ENCODE measurements around the gene FDCSP. TPM values are rescaled to one million over a fixed set of nuclear protein-coding genes. Genes with fewer than 3 reads are reported as not detected.

FDCSP gene
- polyA plus RNA-seq, 1 donor from 2014 or later: not detected

GRCh38 chr4:70178075-70178660 lies 47.8 kb upstream of the FDCSP start:
- H3K9me2 ChIP-seq (ENCODE audit: insufficient read depth, low read length): no peaks in the 10 kb centered on the region
- H4K20me1 ChIP-seq (ENCODE audit: insufficient read depth): no peaks in the 10 kb centered on the region
- TF ChIP-seq CTCF (IDR thresholded peaks at IDR 0.05; ENCODE audit: poor library complexity, severe bottlenecking) (no peak), REST (IDR thresholded peaks at IDR 0.05; ENCODE audit: borderline replicate concordance) (no peak), EZH2 (IDR thresholded peaks at IDR 0.05; ENCODE audit: borderline replicate concordance, insufficient read depth, low read length, poor library complexity, severe bottlenecking) (no peak), RAD21 (conservative IDR thresholded peaks at IDR 0.05) (no peak), POLR2AphosphoS5 (IDR thresholded peaks at IDR 0.05) (no peak), MXI1 (conservative IDR thresholded peaks at IDR 0.05; ENCODE audit: poor library complexity, severe bottlenecking) (no peak), TAF1 (IDR thresholded peaks at IDR 0.05; ENCODE audit: low read depth) (no peak), EP300 (conservative IDR thresholded peaks at IDR 0.05; ENCODE audit: poor library complexity, severe bottlenecking) (no peak)
- H3K9ac ChIP-seq (ENCODE audit: low read length): no peak overlapping the region
- no peaks in the 10 kb centered on the region for H3K27me3 ChIP-seq (ENCODE audit: insufficient read depth, low read depth, low read length)
- H3F3A ChIP-seq (ENCODE audit: insufficient read depth, low read length, poor library complexity, severe bottlenecking): no peaks in the 10 kb centered on the region
- H3K4me3 ChIP-seq (ENCODE audit: low read length): no peak overlapping the region
- H3K79me2 ChIP-seq (replicated peaks; ENCODE audit: insufficient read depth, low read length): no peaks in the 10 kb centered on the region
- H3K27ac ChIP-seq (ENCODE audit: low read length): no peak overlapping the region
- H2AFZ ChIP-seq (ENCODE audit: low read depth, low read length): no peak overlapping the region
- no peak overlapping the region for H3K4me2 ChIP-seq (ENCODE audit: low read length)
- H3K36me3 ChIP-seq (ENCODE audit: insufficient read depth, low read length): no peaks in the 10 kb centered on the region
- H3K9me3 ChIP-seq (ENCODE audit: low read length): no peaks in the 10 kb centered on the region

- no peaks in the 10 kb centered on the region for H3K27me3 ChIP-seq (ENCODE audit: insufficient read depth, low read depth, low read length)
- no peaks in the 10 kb centered on the region for H3K9me2 ChIP-seq (ENCODE audit: insufficient read depth, low read length)
- H2AFZ ChIP-seq (ENCODE audit: low read depth, low read length): no peak overlapping the region
- H3K27ac ChIP-seq (ENCODE audit: low read length): no peak overlapping the region
- H4K20me1 ChIP-seq (ENCODE audit: insufficient read depth): no peaks in the 10 kb centered on the region
- no peaks in the 10 kb centered on the region for H3F3A ChIP-seq (ENCODE audit: insufficient read depth, low read length, poor library complexity, severe bottlenecking)
- H3K4me2 ChIP-seq (ENCODE audit: low read length): no peak overlapping the region
- no peaks in the 10 kb centered on the region for H3K36me3 ChIP-seq (ENCODE audit: insufficient read depth, low read length)
- no peak overlapping the region for H3K4me3 ChIP-seq (ENCODE audit: low read length)
- H3K9ac ChIP-seq (ENCODE audit: low read length): no peak overlapping the region
- no peaks in the 10 kb centered on the region for H3K9me3 ChIP-seq (ENCODE audit: low read length)
- no peaks in the 10 kb centered on the region for H3K79me2 ChIP-seq (replicated peaks; ENCODE audit: insufficient read depth, low read length)
- TF ChIP-seq MXI1 (conservative IDR thresholded peaks at IDR 0.05; ENCODE audit: poor library complexity, severe bottlenecking) (no peak), RAD21 (conservative IDR thresholded peaks at IDR 0.05) (no peak), TAF1 (IDR thresholded peaks at IDR 0.05; ENCODE audit: low read depth) (no peak), REST (IDR thresholded peaks at IDR 0.05; ENCODE audit: borderline replicate concordance) (no peak), EZH2 (IDR thresholded peaks at IDR 0.05; ENCODE audit: borderline replicate concordance, insufficient read depth, low read length, poor library complexity, severe bottlenecking) (no peak), POLR2AphosphoS5 (IDR thresholded peaks at IDR 0.05) (no peak), EP300 (conservative IDR thresholded peaks at IDR 0.05; ENCODE audit: poor library complexity, severe bottlenecking) (no peak), CTCF (IDR thresholded peaks at IDR 0.05; ENCODE audit: poor library complexity, severe bottlenecking) (no peak), SMC3 (conservative IDR thresholded peaks at IDR 0.05; ENCODE audit: poor library complexity) (no peak)
Measured at GRCh38 chr4:70179811-70180210, 46.1 kb upstream of the FDCSP start.
